Stimulated activated CD8-positive, alpha-beta memory T cell treated with anti-CD3 and anti-CD28 coated beads, Interleukin-15, amount 100 ng/mL, for 4 hours (primary cell): ENCODE results near the gene SGSM1.

Experiments
- DNase-seq, 2 donors: peaks; one replicate each; pipeline ENCODE4 v3.0.0-alpha.2; 2020; ENCODE audit warnings: low read depth in 2 of 2

Gene SGSM1

GRCh38 chr22:24807284-24807950 lies 1.4 kb downstream of the SGSM1 start:
- DNase-seq, result no peak

DNA sequence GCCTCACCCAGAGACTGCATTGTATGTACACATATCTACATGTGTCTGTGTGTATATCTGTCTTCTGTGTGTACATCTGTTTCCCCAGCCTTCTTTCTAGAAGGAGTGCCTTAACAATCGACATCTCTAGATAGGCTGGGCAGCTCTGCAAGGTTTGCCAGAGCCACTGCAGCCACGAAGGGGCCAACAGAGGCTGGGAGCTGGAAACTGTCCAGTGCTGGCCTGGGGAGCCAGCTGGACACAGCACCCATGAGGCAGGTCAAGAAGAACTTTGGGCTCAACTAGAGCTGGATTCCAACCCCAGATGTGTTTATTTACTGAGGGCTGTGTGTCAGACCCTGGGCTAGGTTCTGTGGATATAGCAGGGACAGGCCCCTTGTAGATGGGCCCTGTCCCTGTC lies 3.3 kb downstream of the SGSM1 start:
- no peak for DNase-seq

- no peak for DNase-seq
These were observed 4.2 kb downstream of the SGSM1 start for GRCh38 chr22:24810043-24810749.

DNA sequence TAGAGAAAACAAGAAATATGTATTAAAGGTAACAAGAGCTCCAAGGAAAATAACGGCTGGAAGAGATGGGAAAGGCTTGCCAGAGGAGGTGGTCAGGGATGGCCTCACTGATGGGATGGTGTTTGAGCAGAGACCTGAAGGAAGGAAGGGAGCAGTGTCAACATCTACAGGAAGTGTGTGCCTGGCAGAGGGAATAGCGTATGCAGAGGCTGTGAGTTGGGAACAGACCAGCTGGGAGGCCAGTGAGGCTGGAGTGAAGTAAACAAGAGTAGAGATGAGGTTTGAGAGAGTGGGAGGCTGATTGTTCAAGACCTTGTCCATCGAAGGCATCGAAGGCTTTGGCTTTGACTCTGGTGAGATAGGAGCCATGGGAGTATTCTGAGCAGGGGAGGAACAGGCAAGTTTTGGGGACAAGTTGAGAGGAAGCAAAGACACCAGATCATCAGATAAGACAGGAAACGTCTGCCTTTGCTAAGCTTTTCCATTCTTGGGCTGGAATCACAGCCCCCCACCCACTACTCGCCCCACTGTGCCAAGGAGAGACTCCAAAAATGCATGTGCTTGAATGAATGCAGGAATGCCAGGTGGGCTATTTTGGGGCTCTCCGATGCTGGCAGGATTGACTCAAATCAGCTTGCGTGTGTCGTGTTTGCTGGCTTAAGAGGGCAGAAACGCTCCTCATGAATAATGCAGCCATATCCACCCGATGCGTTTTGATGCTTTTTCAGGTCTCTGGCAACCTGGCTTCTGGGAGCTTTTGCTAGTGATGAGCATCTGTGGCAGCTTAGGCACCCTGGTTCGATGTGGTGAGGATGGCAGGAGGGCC lies 7.2 kb downstream of the SGSM1 start:
- no peak for DNase-seq

- no peak for DNase-seq
These were observed 8.1 kb downstream of the SGSM1 start for GRCh38 chr22:24813861-24814770.

GRCh38 chr22:24816806-24817205 lies 10.8 kb downstream of the SGSM1 start:
- no peak for DNase-seq

DNA sequence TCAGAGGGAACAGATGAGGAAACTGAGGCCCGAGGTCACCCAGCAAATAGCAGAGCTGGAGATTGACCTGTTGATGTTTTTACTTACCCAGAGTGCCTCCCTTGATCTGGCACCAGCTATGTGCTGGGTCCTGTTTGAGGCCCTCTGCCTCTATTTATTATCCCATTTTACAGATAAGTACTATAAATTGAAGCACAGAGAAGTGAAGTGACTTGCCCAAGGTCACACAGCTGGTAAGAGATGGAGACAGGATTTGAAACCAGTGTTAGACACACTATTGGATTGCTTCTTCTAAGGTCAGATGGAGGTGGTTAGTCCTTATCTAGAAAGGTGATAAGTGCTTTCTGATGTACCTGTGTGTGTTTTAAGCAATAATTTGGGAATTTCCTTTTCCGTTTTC lies 13.5 kb downstream of the SGSM1 start:
- no peak for DNase-seq

GRCh38 chr22:24819911-24820461 lies 14.0 kb downstream of the SGSM1 start:
- DNase-seq, result no peak

DNA sequence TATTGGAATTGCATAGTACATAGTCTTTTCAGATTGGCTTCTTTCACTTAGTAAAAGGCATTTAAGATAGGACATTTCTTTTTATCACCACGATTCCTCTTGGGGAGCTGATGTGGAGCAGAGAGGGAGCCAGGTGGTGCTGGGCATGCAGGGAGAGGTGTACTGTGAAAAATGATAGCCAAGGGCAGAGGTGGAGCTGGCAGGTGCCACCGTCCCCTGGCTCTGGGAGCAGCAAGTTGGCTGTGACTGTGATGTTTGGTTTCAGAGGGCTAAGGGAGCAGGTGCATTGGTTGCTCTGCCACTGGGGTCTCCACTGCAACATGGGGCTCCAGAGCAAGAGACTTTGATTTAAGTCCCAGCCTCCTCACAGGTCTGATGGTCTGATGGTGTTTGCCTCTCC lies 16.5 kb downstream of the SGSM1 start:
- no peak for DNase-seq

DNA sequence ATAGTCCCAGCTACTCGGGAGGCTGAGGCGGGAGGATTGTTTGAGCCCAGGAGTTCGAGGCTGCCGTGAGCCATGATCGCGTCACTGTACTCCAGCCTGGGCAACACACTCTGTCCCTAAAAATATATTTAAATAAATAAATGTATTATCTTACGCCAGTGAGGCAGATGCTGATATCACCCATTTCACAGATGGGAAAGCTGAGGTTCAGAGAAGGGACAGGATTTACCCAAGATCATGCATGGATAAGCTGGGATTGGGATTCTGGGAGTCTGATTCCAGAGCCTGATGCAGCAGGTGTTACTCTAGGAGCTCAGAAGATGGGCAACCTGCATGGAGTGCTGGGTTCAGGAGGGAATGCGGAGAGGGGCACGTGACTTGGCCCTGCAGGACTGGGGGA lies 17.8 kb downstream of the SGSM1 start:
- DNase-seq, result no peak

DNA sequence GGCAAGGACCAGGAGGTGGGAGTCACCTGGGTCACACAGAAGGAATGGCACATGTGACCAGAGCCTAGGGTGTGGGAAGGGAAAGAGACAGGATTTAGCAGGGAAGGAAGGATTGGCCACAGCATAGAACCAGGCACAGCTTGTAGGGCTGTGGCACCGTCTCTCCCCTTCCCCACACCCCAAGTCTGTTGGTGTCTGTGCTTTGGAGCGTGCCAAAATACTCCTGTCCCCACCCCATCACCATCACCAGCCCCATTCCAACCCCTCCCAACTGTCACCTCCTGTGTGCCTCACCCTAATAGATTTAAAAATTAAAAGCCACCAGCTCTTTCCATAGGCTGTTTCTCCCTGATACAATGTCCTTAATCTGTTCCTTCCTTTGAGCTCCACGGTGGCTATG lies 18.2 kb downstream of the SGSM1 start:
- DNase-seq, result no peak

DNA sequence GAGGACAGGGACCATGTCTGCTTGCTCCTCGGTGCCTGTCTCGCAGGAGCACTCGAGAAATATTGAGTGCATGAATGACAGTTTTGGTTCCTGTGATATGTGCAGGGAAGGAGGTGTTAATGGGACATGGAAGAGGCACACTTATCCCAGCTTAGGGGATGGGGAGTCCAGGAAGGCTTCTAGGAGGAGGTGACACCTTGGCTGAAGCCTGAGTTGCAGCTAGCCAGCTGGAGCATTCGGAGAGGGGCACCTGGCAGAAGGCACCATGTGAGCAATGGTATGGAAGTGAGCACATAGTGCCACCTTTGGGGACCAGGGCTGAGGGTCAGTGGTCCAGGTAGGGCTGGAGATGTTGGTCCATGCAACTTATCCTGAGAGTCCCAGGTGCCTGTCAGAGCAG lies 18.9 kb downstream of the SGSM1 start:
- DNase-seq, result no peak

- DNase-seq, result no peak
These were observed 20.8 kb downstream of the SGSM1 start for GRCh38 chr22:24826710-24827285.

DNA sequence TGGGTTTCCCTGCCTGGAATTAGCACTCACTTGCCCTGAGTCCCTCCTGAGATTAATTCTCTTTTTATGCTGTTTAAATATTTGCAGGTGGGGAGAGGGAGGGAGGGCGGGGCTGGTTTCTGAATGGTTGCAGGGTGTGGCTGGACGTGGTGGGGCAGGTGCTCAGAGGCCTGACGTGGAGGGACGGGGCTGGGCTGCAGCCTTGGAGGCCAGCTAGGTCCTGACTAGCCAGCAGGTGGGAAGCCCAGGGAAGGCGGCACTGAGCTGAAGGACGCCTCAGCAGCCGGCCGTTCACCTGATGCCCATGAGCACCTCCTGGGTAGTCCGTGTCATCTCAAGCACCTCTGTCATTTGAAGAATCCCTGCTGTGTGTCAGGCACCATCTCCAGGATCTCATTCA lies 21.3 kb downstream of the SGSM1 start:
- no peak for DNase-seq

- DNase-seq, result no peak
These were observed 24.4 kb downstream of the SGSM1 start for GRCh38 chr22:24830205-24830979.

DNA sequence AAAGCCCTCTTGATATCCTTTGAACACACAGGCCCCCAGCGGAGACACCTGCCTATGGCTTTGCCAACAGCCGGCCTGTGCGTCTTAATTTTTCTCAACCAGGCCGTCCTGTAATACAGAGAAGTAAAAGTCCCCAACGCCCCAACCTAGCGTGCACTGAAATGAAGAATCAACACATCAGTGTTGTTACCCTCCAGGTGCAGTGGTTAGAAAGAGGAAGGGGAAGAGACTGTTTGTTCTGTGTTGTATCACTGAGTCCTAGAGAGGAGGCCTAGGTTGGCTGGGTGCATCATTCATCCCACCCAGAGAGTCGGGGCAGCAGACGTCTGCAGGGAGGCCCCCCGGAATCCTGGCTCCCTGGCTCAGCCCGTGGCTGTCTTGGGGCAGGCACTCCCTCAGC lies 25.7 kb downstream of the SGSM1 start:
- no peak for DNase-seq

DNA sequence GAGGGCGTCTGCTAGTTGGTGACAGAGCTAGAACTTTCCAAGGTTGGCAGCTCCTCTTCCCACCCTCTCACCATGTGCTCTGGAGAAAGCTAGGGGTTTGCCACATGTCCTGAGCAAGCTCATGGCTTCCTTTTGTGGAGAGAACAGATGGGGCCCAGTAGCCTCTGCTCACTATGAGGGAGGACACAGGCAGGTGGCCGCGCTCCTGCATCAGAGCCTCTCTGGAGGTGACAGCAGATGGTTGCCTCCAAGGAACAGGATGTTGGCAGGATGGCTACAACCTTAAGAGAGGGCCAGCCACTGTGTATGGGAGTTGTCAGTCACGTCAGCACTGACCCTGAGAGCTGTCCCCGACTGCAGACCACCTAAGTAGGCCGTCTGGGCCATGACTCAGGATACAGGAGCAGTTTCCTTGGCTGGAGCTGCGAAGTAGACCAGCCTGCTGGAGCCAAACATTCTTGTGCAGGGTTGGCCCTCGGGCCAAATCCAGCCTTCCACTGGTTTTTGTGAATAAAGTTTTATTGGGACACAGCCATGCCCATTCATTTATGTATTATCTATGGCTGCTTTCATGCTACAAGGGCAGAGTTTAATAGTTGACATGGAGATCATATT lies 28.0 kb downstream of the SGSM1 start:
- DNase-seq, result no peak

- no peak for DNase-seq
These were observed 29.0 kb downstream of the SGSM1 start for GRCh38 chr22:24834845-24835570.

DNA sequence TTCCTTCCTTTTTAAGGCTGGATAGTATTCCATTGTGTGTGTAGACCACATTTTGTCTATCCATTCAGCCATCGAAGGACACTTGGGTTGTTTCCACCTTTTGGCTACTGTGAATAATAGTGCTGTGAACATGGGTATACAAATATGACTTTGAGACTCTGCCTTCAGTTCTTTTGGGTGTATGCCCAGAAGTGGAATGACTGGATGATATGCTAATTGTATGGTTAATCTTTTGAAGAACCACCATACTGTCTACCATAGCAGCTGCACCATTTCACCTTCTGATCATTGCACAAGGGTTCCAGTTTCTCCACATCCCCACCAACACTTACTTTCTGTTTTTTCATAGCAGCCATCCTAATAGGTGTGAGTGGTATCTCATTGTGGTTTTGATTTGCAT lies 30.3 kb downstream of the SGSM1 start:
- no peak for DNase-seq
